NCI-H524 treated with DMSO at 0.1 percent for 48 hours (cell line): ENCODE results near the gene NTHL1.
"Not testable (repeated sequence)": the region's sequence is repeated elsewhere in the genome, so short reads cannot be mapped to it uniquely, and the experiment has no call there.

ENCODE experiments used
- DNase-seq: peaks from one replicate; lab custom pipeline; 2025; lab: John Stamatoyannopoulos, UW

Gene NTHL1

GRCh38 chr16:2028146-2028545, 19.5 kb downstream of the NTHL1 start:
- no peak for DNase-seq

GRCh38 chr16:2027024-2028010, 20.3 kb downstream of the NTHL1 start:
- DNase-seq, result no peak

- DNase-seq, result no peak
These were observed 21.1 kb downstream of the NTHL1 start, which contains the start of gene NHERF2 for GRCh38 chr16:2026461-2027023. Gene NHERF2, plus strand, starts transcription at chr16:2026902. Its CDS starts 104 bp downstream, at chr16:2027006.

- no peak for DNase-seq
These were observed 21.7 kb downstream of the NTHL1 start for GRCh38 chr16:2025878-2026460.

GRCh38 chr16:2025251-2025650, 22.4 kb downstream of the NTHL1 start:
- no peak for DNase-seq

GRCh38 chr16:2024032-2024420, 23.6 kb downstream of the NTHL1 start:
- no peak for DNase-seq

GRCh38 chr16:2023092-2024031, 24.3 kb downstream of the NTHL1 start:
- no peak for DNase-seq

GRCh38 chr16:2022723-2023091, 24.9 kb downstream of the NTHL1 start:
- no peak for DNase-seq

GRCh38 chr16:2019921-2020831, 27.5 kb downstream of the NTHL1 start:
- DNase-seq, result no peak

GRCh38 chr16:2019518-2019920, 28.1 kb downstream of the NTHL1 start, which contains the start of gene NPW:
Gene NPW, plus strand, starts transcription at chr16:2019785.
- peak; percentile 65 for DNase-seq

GRCh38 chr16:2016407-2016922, 31.2 kb downstream of the NTHL1 start:
- DNase-seq, result no peak

- DNase-seq, result no peak
These were observed 31.8 kb downstream of the NTHL1 start for GRCh38 chr16:2015947-2016208.

- DNase-seq, result no peak
These were observed 32.3 kb downstream of the NTHL1 start for GRCh38 chr16:2015117-2015946.

- no peak for DNase-seq
These were observed 34.1 kb downstream of the NTHL1 start for GRCh38 chr16:2013527-2013926.

- DNase-seq, result not testable (repeated sequence)
These were observed 35.9 kb downstream of the NTHL1 start for GRCh38 chr16:2011726-2012125.

GRCh38 chr16:2009791-2010510, 37.7 kb downstream of the NTHL1 start, which contains the start of gene ZNF598:
Gene ZNF598, minus strand, starts transcription at chr16:2009821.
- peak; percentile 55 for DNase-seq

- DNase-seq, result no peak
These were observed 38.4 kb downstream of the NTHL1 start for GRCh38 chr16:2009164-2009711.

- no peak for DNase-seq
These were observed 38.9 kb downstream of the NTHL1 start for GRCh38 chr16:2008631-2009163.
